Activated naive CD8-positive, alpha-beta T cell treated with anti-CD3 and anti-CD28 coated beads, Interleukin-2, amount 10 ng/mL, durations not matched to agents 7 days and 5 days (primary cell): Measurements from ENCODE around the gene LIMK1. TPM values are rescaled to one million over a fixed set of nuclear protein-coding genes. Genes with fewer than 3 reads are reported as not detected.
"Not testable (repeated sequence)": the region's sequence is repeated elsewhere in the genome, so short reads cannot be mapped to it uniquely, and the experiment has no call there.

ENCODE experiments used
- ATAC-seq: fragments of 150-1000 bp; cut with Tn5 transposase; one replicate; pipeline ENCODE4 v1.10.0; 2021; ENCODE audit warnings: low read depth, moderate library complexity
- POLR2A ChIA-PET: fragments of 350-600 bp; sonication (Branson Sonifier 250); formaldehyde crosslinking; loops from one replicate; lab custom pipeline; 2021; ENCODE audit warnings: antibody characterized with exemption; lab: Charles Lee
- DNase-seq: peaks from one replicate; pipeline ENCODE4 v3.0.0; 2021
- H3K27ac Mint-ChIP-seq: one replicate; pipeline ENCODE4 v1.8.0; 2022; ENCODE audit warnings: mild to moderate bottlenecking, mixed read lengths
- H3K27me3 Mint-ChIP-seq: one replicate; pipeline ENCODE4 v1.8.0; 2022; ENCODE audit warnings: mild to moderate bottlenecking, moderate library complexity, mixed read lengths
- H3K36me3 Mint-ChIP-seq: one replicate; pipeline ENCODE4 v1.8.0; 2021; ENCODE audit warnings: mild to moderate bottlenecking, mixed read lengths
- H3K4me1 Mint-ChIP-seq: one replicate; pipeline ENCODE4 v1.8.0; 2021; ENCODE audit warnings: mixed read lengths
- H3K4me3 Mint-ChIP-seq: one replicate; pipeline ENCODE4 v1.8.0; 2022; ENCODE audit warnings: mild to moderate bottlenecking, moderate library complexity, mixed read lengths
- H3K9me3 Mint-ChIP-seq: one replicate; pipeline ENCODE4 v1.8.0; 2021; ENCODE audit warnings: mixed read lengths
- total RNA-seq, 2 experiments: library from RNA; stranded (reverse); gene quantifications; one replicate each; pipeline ENCODE4 v1.2.3, GENCODE V29; 2021

The LIMK1 gene
- total RNA-seq: 10 to 100 TPM; 33.3 to 36.2 TPM

DNA sequence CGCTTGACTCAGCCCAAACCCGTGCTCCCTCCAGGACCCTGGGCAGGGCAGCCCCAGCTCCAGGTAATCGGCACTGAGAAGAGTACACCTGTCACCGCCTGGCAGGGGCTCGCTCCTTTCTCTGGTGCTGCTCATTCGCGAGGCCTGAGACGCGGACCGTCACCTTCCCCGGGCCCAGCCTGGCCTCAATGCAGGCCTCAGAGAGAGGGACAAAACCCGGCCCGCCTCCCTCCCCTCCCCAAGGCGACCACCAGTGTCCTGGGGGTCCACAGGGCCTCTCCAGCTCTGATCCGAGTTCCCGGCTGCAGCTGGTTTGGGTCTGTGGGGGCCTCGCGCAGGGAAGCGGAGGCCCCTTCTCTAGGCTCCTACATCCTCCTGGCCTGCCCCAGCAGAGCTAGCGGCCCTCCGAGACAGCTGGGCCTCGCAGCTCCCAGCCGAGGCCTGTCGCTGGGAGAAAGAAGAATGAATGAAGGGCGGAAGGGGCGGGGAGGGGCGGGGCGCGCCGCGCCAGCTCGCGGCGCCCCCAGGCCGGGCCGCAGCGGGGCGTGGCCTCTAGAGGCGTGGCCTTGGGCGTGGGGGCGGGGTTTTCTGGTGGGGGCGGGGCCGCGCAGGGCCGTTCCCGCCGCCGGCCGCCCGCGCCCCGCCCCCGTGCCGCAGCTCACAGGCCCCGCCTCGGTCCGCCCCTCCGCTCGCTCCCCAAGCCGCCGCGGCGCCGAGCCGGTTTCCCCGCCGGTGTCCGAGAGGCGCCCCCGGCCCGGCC lies at the start of gene LIMK1:
TSS of gene LIMK1 (plus strand) at position 688 of the 760 bp plus-strand sequence. CDS start 187 bp downstream, outside the sequence.
- DNase-seq: peak; percentile 92
- peak within 1 kb of the TSS; percentile 85 for H3K27ac Mint-ChIP-seq
- POLR2A ChIA-PET: interaction anchor here (0.7 to 4.5 kb wide), 7 partner anchors 10 to 94 kb away, joined by 3 to 49 read pairs (median 5); partner anchors contain the start of gene EIF4H
- H3K9me3 Mint-ChIP-seq: no peaks in the 10 kb centered on the region
- H3K4me1 Mint-ChIP-seq: peaks cover 11% of the 10 kb centered on the region
- H3K36me3 Mint-ChIP-seq: peaks cover 12% of the 10 kb centered on the region
- peak; percentile 76 for ATAC-seq
- H3K27me3 Mint-ChIP-seq: peaks cover 2% of the 10 kb centered on the region
- peak within 1 kb of the TSS; percentile 83 for H3K4me3 Mint-ChIP-seq

DNA sequence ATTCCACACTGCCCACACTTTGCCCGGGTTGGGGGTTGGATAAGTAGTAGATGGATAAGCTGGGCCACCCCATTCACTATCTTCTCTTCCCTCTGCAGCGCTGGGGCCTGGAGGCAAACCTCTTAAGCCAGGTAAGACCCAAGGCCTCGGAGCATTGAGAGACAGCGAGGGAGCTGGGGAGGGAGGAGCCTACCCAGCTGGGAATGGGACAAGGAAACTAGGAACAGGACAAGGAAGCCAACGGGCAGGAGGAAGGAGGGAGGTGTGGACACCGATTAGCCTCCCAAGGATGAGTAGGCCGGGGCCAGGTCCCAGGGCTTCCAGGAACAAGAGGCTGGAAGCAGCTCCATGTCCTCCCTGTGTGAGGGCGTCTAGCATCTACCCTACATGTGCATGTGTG lies 46.0 kb upstream of the LIMK1 start:
- no peak overlapping the region for H3K4me3 Mint-ChIP-seq
- DNase-seq: no peak
- H3K4me1 Mint-ChIP-seq: no peaks in the 10 kb centered on the region
- H3K9me3 Mint-ChIP-seq: no peaks in the 10 kb centered on the region
- no peaks in the 10 kb centered on the region for H3K36me3 Mint-ChIP-seq
- no peak for ATAC-seq
- H3K27me3 Mint-ChIP-seq: no peaks in the 10 kb centered on the region
- H3K27ac Mint-ChIP-seq: no peak overlapping the region
- POLR2A ChIA-PET: no interaction called here

DNA sequence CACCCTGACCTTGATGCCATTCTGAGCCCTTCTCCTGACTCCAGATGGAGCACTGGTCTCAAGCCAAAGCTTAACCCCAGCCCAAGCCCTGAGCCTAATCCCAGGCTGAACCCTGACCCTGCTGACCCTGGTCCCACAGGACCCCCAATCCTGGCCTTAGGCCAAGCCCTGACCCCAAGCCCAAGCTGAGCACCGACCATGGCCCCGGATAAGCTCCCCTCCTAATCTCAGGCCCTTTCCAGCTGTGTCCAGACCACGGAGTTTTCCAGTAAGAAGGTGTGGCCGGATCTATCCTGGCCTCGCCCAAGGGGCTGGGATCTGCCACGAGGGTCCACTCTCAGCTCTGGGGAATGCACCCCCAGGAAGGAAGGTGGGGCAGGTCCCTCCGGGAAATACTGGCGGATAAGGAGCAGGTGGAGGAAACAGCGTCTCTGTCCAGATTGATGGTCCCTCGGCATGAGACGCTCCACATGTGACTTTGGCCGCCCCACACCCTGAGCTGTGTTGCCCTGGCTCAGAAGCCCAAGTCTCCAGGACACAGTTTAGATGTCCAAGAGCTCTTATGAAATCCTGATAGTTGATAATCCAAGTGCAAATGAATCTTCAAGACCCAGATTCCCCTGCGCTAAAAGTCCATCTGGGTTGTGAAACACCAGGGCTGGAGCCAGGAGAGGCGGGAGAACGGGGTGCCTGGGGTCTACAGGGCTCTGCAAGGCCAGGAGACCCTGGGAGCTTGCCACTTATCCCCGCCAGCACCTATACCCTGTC lies 45.2 kb upstream of the LIMK1 start:
- POLR2A ChIA-PET: no interaction called here
- Mint-ChIP-seq H3K36me3 (no peaks in the 10 kb centered on the region), H3K9me3 (no peaks in the 10 kb centered on the region), H3K4me3 (no peak overlapping the region), H3K4me1 (no peaks in the 10 kb centered on the region), H3K27me3 (no peaks in the 10 kb centered on the region), H3K27ac (no peak overlapping the region)
- DNase-seq (no peak), ATAC-seq (no peak)

DNA sequence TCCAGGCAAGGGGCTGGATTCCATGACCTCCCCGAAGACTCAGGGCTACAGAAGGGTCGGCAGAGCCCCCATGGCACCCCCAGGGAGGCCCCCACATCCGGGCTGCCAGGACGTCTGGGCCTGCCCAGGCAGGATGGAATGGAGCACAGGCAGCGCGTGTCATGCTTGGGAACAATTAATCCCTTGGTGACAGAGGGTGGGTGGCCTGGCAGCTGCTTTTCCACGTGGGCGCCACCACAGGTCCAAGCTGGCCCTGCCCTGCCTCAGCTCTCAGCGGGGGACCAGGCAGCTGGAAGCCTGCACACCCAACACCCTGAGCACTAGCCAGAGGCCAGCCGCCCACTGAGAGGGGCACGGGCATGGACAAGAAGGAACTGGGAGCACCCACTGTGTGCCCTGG lies 44.3 kb upstream of the LIMK1 start:
- POLR2A ChIA-PET: no interaction called here
- no peaks in the 10 kb centered on the region for H3K4me1 Mint-ChIP-seq

DNA sequence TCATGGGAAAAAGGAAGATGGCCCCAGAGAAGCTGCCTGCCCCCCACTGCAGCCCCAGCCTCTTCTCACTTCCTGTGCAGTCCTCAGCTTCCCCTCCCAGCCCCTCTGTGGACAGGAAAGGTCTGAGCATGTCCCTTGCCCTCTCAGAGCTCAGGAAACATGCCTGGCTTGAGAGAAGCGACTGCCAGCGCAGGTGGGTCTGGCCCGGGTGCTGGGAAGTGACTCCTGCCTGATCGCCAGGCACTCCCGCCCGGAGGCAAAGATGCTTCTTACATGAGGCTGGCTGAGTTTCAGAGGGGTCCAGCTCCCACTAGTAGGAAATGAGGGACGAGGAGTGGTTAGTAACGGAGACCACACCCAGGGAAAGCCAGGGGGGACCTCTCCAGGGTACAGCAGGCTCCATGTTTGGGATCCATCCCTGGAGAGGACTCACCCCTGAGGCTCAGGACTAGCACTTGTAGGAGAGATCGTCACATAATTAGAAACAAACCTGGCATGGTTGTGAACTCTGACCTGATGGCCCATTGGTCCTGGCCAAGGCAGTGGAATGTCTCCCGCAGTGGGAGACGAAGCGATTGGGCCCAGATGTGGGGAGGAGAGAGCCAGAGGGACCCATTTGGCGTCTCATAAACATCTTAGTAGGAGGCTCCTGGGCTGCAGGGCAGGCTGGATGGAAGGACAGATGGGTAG lies 43.4 kb upstream of the LIMK1 start:
- H3K27ac Mint-ChIP-seq: no peak overlapping the region
- ATAC-seq (no peak), DNase-seq (no peak)
- POLR2A ChIA-PET: no interaction called here
- H3K36me3 Mint-ChIP-seq: no peaks in the 10 kb centered on the region
- no peaks in the 10 kb centered on the region for H3K9me3 Mint-ChIP-seq
- no peaks in the 10 kb centered on the region for H3K4me1 Mint-ChIP-seq
- H3K27me3 Mint-ChIP-seq: no peaks in the 10 kb centered on the region
- H3K4me3 Mint-ChIP-seq: no peak overlapping the region

More for the DNA sequence above, 44.3 kb upstream of the LIMK1 start:
- ATAC-seq (no peak), DNase-seq (no peak)
- H3K27ac Mint-ChIP-seq: no peak overlapping the region
- no peak overlapping the region for H3K4me3 Mint-ChIP-seq
- no peaks in the 10 kb centered on the region for H3K27me3 Mint-ChIP-seq
- H3K36me3 Mint-ChIP-seq: no peaks in the 10 kb centered on the region
- no peaks in the 10 kb centered on the region for H3K9me3 Mint-ChIP-seq

DNA sequence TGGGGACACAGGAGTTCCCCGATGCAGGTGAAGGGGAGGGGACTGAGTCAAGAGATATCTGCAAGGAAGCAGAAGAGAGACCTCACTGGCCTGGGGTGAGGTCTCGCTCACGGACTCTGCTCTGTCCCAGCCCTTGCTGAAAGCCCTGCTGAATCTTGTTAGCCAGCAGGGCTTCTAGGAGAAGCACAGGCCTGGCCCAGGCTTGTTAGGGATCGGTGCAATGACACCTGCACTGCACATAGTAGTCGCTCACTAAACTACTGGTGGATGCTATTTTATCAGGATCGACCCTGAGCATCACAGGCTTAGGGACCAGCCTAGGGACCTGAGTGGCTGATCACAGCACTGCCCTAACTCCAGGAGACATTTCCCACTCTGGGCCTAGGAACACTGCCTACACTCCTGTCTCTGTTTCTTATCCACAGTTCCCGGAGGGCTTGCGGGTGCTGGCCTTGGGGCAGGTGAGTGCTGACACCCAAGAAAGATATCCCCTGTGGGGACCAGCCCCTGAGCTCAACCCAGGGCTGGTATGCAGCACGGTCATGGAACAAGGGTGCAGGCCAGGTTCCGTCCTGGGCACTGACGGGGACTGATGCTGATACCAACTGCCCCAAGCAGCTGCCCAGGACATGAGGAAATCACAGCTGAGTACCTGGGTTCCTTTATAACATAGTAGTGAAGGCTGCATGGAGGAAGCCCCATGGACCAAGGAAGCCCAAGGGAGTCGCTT lies 42.6 kb upstream of the LIMK1 start:
- no peaks in the 10 kb centered on the region for H3K4me1 Mint-ChIP-seq
- DNase-seq: no peak
- no peaks in the 10 kb centered on the region for H3K27me3 Mint-ChIP-seq
- no peak for ATAC-seq
- no peaks in the 10 kb centered on the region for H3K9me3 Mint-ChIP-seq
- H3K36me3 Mint-ChIP-seq: no peaks in the 10 kb centered on the region
- H3K4me3 Mint-ChIP-seq: no peak overlapping the region
- H3K27ac Mint-ChIP-seq: no peak overlapping the region
- POLR2A ChIA-PET: no interaction called here

DNA sequence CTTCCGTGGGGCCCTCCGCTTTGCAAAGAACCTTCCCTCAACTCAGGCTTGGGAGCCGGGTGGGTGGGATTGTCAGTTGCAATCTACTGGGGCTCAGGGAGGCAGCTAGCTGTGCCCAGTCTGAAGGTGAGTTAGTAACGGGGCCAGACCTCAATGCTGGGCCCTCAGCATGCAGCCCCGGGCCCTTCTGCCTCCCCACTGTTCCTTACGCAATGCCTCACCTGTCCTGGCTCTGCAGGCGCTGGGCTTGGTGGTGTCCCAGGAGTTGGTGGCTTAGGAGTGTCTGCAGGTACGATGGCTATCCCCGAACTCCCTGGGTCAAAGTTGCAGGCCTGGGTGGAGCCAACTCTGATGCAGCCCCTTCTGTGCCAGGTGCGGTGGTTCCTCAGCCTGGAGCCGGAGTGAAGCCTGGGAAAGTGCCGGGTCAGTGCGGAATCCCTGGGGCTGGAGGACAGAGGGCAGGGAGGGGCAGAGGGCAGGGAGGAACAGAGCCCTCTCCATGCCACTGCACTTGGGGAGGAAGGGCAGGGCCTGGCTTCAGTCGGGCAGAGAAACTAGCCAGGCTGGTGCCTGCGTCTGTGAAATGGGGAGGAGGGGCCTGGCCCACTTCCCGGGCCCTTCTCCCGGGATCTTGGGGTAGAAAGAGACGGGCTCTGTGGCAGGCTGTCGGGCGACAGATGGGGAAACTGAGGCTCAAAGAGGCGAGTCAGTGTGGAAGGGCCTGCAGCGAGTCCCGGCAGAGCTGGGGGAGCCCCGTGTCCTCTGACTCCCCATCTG lies 40.7 kb upstream of the LIMK1 start:
- POLR2A ChIA-PET: no interaction called here

DNA sequence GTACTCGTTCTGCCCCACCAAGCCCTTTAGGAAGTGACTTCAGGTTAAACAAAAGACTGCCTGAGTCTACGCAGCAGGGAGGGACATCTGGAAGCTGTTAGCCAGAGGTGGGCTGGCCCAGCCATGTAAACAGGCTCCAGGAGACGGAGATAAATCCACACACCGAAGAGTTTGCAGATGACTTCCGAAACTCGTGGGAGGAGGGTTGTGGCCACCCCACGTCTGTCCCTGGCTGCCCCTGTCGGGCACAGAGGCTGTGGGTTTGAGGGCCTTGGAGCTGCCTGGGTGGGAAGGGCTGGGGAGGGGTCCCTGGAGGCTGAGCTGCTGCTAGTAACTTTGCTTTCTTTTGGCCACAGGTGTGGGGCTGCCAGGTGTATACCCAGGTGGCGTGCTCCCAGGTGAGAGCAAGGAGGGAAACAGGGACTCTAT lies 40.1 kb upstream of the LIMK1 start:
- no peak overlapping the region for H3K4me3 Mint-ChIP-seq
- DNase-seq (no peak), ATAC-seq (no peak)
- H3K27me3 Mint-ChIP-seq: no peaks in the 10 kb centered on the region
- POLR2A ChIA-PET: no interaction called here
- H3K4me1 Mint-ChIP-seq: no peaks in the 10 kb centered on the region
- H3K27ac Mint-ChIP-seq: no peak overlapping the region
- no peaks in the 10 kb centered on the region for H3K9me3 Mint-ChIP-seq
- H3K36me3 Mint-ChIP-seq: no peaks in the 10 kb centered on the region

More for the DNA sequence above, 40.7 kb upstream of the LIMK1 start:
- H3K27me3 Mint-ChIP-seq: no peaks in the 10 kb centered on the region
- no peaks in the 10 kb centered on the region for H3K36me3 Mint-ChIP-seq
- DNase-seq (no peak), ATAC-seq (no peak)
- H3K4me1 Mint-ChIP-seq: no peaks in the 10 kb centered on the region
- H3K9me3 Mint-ChIP-seq: no peaks in the 10 kb centered on the region
- no peak overlapping the region for H3K27ac Mint-ChIP-seq
- H3K4me3 Mint-ChIP-seq: no peak overlapping the region

DNA sequence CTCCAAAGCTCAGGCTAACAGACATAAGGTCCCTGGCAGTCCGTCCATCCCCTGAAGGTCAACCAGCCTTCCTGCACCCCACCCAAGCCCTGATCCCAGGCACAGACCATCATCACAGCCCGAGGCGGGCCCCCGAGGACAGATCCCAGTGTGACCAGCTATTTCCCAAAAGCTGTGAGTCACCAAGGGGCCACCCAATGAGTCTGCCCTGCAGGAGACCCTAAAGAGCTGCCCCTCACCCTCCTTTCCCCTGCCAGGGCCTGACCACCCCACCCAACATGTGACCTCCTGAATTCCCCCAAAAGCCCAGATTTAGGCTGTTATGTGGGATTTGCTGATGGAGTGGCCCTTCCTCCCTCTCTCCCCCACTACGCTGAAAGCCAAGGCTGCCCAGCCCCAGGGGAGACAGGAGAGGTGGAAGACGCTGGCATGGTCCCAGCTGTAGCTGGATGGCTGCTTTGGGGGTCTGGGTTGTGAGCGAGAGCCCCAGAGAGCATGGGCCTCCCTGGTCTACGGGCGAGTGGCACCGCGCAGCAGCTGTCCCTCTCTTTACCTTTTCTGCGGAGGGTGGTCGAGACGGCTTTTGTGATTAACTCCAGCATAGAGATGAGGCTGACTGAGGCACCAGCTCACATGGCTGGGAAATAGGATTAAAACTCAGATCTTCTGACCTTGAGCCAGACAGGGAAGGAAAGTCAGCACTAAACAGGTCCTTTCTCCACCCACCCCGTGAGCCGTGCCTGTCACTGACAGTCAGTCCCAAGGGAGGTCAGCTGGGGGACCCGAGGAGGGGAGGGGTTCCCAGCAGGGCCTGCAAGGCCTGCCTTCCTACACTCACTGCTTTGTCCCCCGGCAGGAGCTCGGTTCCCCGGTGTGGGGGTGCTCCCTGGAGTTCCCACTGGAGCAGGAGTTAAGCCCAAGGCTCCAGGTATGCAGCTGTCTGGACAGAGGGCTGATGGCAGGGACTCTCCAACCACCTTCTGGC lies 38.9 kb upstream of the LIMK1 start:
- ATAC-seq (no peak), DNase-seq (no peak)
- no peaks in the 10 kb centered on the region for H3K4me1 Mint-ChIP-seq
- H3K4me3 Mint-ChIP-seq: no peak overlapping the region
- H3K36me3 Mint-ChIP-seq: no peaks in the 10 kb centered on the region
- POLR2A ChIA-PET: no interaction called here
- H3K9me3 Mint-ChIP-seq: no peaks in the 10 kb centered on the region
- H3K27ac Mint-ChIP-seq: no peak overlapping the region
- no peaks in the 10 kb centered on the region for H3K27me3 Mint-ChIP-seq

DNA sequence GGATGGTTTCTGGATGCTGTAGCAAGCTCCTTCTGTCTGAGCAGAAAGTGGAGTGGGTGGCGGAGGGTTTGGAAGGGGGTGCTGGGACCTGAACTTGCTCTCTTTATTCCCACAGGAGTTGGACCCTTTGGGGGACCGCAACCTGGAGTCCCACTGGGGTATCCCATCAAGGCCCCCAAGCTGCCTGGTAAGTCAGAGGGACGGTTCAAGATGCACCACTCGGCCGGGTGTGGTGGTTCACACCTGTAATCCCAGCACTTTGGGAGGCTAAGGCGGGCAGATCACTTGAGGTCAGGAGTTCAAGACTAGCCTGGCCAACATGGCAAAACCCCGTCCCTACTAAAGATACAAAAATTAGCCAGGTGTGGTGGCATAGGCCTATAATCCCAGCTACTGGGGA lies 37.0 kb upstream of the LIMK1 start:
- ATAC-seq, H3K36me3 Mint-ChIP-seq, DNase-seq, H3K9me3 Mint-ChIP-seq, H3K27me3 Mint-ChIP-seq, H3K4me3 Mint-ChIP-seq, POLR2A ChIA-PET, H3K27ac Mint-ChIP-seq, H3K4me1 Mint-ChIP-seq: not testable (repeated sequence)

DNA sequence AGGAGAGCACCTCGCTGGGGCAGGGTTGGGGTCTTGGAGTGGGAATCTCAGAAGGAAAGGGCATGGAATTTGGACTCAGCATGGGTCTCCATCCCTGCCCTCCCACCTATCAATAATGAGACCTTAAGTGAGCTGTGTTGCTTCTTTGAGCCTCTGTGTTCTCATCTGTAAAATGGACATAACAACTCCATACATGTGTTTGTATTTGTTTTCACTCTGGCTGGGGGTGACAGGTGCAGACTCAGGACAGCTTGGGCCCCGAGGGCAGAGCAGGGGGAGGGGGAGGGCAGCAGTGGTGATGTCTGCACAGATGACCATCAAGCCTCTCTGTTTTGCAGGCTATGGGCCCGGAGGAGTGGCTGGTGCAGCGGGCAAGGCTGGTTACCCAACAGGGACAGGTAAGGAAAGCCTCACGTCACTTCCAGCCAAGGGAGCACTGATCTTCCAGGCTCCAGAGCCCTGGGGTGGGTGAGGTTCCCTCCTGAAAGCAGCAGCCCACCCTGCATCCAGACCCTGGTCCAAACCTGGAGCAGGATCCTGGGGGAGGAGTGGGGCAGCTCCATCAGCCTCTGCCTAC lies 35.7 kb upstream of the LIMK1 start:
- Mint-ChIP-seq H3K27ac (no peak overlapping the region), H3K4me1 (no peaks in the 10 kb centered on the region), H3K4me3 (no peak overlapping the region), H3K27me3 (no peaks in the 10 kb centered on the region), H3K9me3 (no peaks in the 10 kb centered on the region), H3K36me3 (no peaks in the 10 kb centered on the region)
- POLR2A ChIA-PET: no interaction called here
- DNase-seq (no peak), ATAC-seq (no peak)
